B cell (primary cell): ENCODE measurements around the gene ARHGEF17. TPM values are rescaled to one million over a fixed set of nuclear protein-coding genes. Genes with fewer than 3 reads are reported as not detected.

ENCODE experiments used
- ATAC-seq: fragments of 200-7000 bp; cut with Tn5 transposase; one replicate; pipeline ENCODE4 v1.10.0; 2021; ENCODE audit warnings: low read depth, mild to moderate bottlenecking, moderate number of reproducible peaks, moderate library complexity
- CTCF ChIA-PET: fragments of 350-600 bp; sonication (Branson Sonifier 250); formaldehyde crosslinking; loops from one replicate; lab custom pipeline; 2021; ENCODE audit warnings: antibody characterized with exemption, inconsistent platforms; lab: Charles Lee
- POLR2A ChIA-PET: fragments of 350-600 bp; sonication (Branson Sonifier 250); formaldehyde crosslinking; loops from one replicate; lab custom pipeline; 2021; ENCODE audit warnings: antibody characterized with exemption; lab: Charles Lee
- DNase-seq: peaks from one replicate; pipeline ENCODE4 v3.0.0; 2013
- H2AFZ ChIP-seq: 2 replicates; pipeline ENCODE4 v1.6.1; 2012; ENCODE audit warnings: mild to moderate bottlenecking, low read depth, low read length; ENCODE audit not compliant: insufficient read depth, poor library complexity, severe bottlenecking
- H3K27ac ChIP-seq, 2 donors: 1 replicate in 1 of 2; 2 replicates in 1 of 2; pipeline ENCODE4 v1.5.1; 2012 to 2013; ENCODE audit warnings: low read length in 2 of 2, mild to moderate bottlenecking in 2 of 2, moderate library complexity in 1 of 2
- H3K27me3 ChIP-seq, 4 experiments: fragments of 200-600 bp in 1 of 4; sonication (generic) in 1 of 4; replicated peaks in 1 of 4; 1 replicate in 2 of 4; 2 replicates in 2 of 4; pipeline versions ENCODE4 v1.6.1 to v1.7.0; 2013 to 2016; ENCODE audit warnings: low read length in 3 of 4, mild to moderate bottlenecking in 2 of 4, mixed read lengths in 1 of 4, moderate library complexity in 1 of 4; ENCODE audit not compliant: insufficient read depth in 4 of 4, control insufficient read depth in 3 of 4; ENCODE audit errors: control extremely low read depth in 1 of 4
- H3K36me3 ChIP-seq, 2 experiments: replicated peaks in 1 of 2; 1 replicate in 1 of 2; 2 replicates in 1 of 2; pipeline versions ENCODE4 v1.6.1 to v1.7.1; 2013; ENCODE audit warnings: low read length in 1 of 2; ENCODE audit not compliant: insufficient read depth in 2 of 2, control insufficient read depth in 1 of 2; ENCODE audit errors: control extremely low read depth in 1 of 2, extremely low read depth in 1 of 2
- H3K4me1 ChIP-seq, 2 donors: fragments of 200-600 bp in 1 of 2; sonication (generic) in 1 of 2; 1 replicate in 1 of 2; 2 replicates in 1 of 2; pipeline versions ENCODE4 v1.5.1 to v1.6.1; 2013 to 2017; ENCODE audit warnings: low read length in 2 of 2; ENCODE audit not compliant: control insufficient read depth in 2 of 2, insufficient read depth in 2 of 2
- H3K4me2 ChIP-seq: replicated peaks from 2 replicates; pipeline ENCODE3; 2012; ENCODE audit warnings: mild to moderate bottlenecking, low read depth, low read length; ENCODE audit not compliant: poor library complexity, severe bottlenecking
- H3K4me3 ChIP-seq, 5 experiments: fragments of 200-600 bp in 1 of 5; sonication (generic) in 1 of 5; 1 replicate in 3 of 5; 2 replicates in 2 of 5; pipeline versions ENCODE4 v1.5.1 to v1.7.0; 2011 to 2016; ENCODE audit warnings: low read length in 4 of 5, mild to moderate bottlenecking in 4 of 5, low read depth in 2 of 5, control low read depth in 1 of 5, moderate library complexity in 1 of 5; ENCODE audit not compliant: insufficient read depth in 1 of 5; ENCODE audit errors: control extremely low read depth in 1 of 5, extremely low read depth in 1 of 5
- H3K79me2 ChIP-seq: fragments of 200-600 bp; sonication (generic); one replicate; pipeline ENCODE4 v1.6.0; 2016; ENCODE audit warnings: low read length; ENCODE audit not compliant: control insufficient read depth, insufficient read depth
- H3K9ac ChIP-seq: fragments of 200-600 bp; sonication (generic); 2 replicates; pipeline ENCODE4 v1.6.1; 2017; ENCODE audit warnings: mild to moderate bottlenecking, low read length, moderate library complexity
- H3K9me3 ChIP-seq, 3 donors: one replicate each; pipeline versions ENCODE4 v1.6.1 to v1.7.1; 2013; ENCODE audit warnings: low read length in 2 of 3; ENCODE audit not compliant: control insufficient read depth in 2 of 3, insufficient read depth in 1 of 3; ENCODE audit errors: control extremely low read depth in 1 of 3
- H4K20me1 ChIP-seq: 2 replicates; pipeline ENCODE4 v1.6.0; 2012; ENCODE audit warnings: mild to moderate bottlenecking, low read length; ENCODE audit not compliant: insufficient read depth, control insufficient read depth, poor library complexity, severe bottlenecking
- H3K27ac Mint-ChIP-seq: one replicate; pipeline ENCODE4 v1.8.0; 2021; ENCODE audit warnings: mixed read lengths
- H3K27me3 Mint-ChIP-seq: one replicate; pipeline ENCODE4 v1.8.0; 2021; ENCODE audit warnings: mixed read lengths
- H3K4me1 Mint-ChIP-seq: one replicate; pipeline ENCODE4 v1.8.0; 2021; ENCODE audit warnings: mixed read lengths
- H3K4me3 Mint-ChIP-seq: one replicate; pipeline ENCODE4 v1.8.0; 2021; ENCODE audit warnings: mixed read lengths
- H3K9me3 Mint-ChIP-seq: one replicate; pipeline ENCODE4 v1.8.0; 2022; ENCODE audit warnings: mixed read lengths; ENCODE audit not compliant: insufficient read depth
- EZH2 ChIP-seq: IDR thresholded peaks from 2 replicates; pipeline ENCODE4 v1.6.1; 2012; ENCODE audit warnings: borderline replicate concordance, low read depth, mild to moderate bottlenecking, moderate library complexity, low read length; ENCODE audit not compliant: insufficient read depth, poor library complexity, severe bottlenecking
- WGBS: methylation state at CpG from one replicate; pipeline ENCODE4 v1.1.5; 2013; ENCODE audit warnings: missing lambda C conversion rate; ENCODE audit not compliant: insufficient coverage; 5-methylcytosine and 5-hydroxymethylcytosine counted together
- intact Hi-C: fragments of 100-400 bp; cut with micrococcal nuclease; formaldehyde crosslinking; loops from one replicate; pipeline ENCODE4 v1.10.0; 2022
- polyA plus RNA-seq: library from polyadenylated mRNA; depleted of rRNA; stranded (reverse); fragments of >200 nt; gene quantifications from 2 replicates; pipeline ENCODE4 v1.2.3, GENCODE V29; 2012
- total RNA-seq, 2 donors: library from RNA; stranded (reverse); fragments of 120-200 nt in 1 of 2; gene quantifications; 1 replicate in 1 of 2; 2 replicates in 1 of 2; pipeline versions ENCODE4 v1.2.3 to v1.2.4, GENCODE V29; 2013 to 2022
- TF ChIP-seq, protein P1 (sequence below): fragments of 200-600 bp; IDR thresholded peaks from one replicate; pipeline ENCODE4 v1.8.0; 2022; ENCODE audit warnings: antibody characterized with exemption, mild to moderate bottlenecking

Gene ARHGEF17
- total and polyA plus RNA-seq, 2 donors (not counting 1 experiment from before 2014, with no cell fraction given), result 0.05 TPM; not detected in 1

DNA sequence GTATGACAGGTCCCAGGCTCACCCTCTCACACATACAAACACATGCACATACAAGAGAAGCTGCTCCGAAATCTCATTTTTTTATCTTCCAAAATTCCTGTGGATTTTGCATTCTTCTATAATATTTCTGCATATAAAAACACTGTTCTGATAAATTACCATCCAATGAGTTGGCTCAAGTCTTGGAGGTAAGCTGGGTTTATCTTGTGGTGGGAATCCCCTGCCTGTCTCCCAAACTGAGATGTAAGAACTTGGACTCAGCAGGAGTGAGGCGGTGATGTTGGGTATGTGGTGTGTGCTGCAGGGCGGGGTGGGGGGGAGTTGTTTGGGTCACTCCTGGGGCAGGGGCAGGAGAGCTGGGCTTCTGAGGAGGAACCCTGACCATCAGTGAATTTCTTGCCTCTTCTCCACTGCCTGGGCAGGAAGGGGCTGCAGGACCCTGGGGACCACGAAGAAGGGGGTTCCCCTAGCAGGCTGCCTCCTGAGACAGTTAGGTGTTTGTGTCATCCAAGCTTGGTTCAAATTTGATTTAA lies 42.7 kb upstream of the ARHGEF17 start:
- CTCF ChIA-PET, result interaction anchor here (1.4 kb wide), 1 partner anchor 341 kb away, joined by 5 read pairs; no protein-coding TSS in a partner anchor
- Histone ChIP-seq H3K27me3 (peaks cover 0 to 40% (median 23%) of the 10 kb centered on the region in 4 experiments), H4K20me1 (no peaks in the 10 kb centered on the region), H3K4me1 (peaks cover 0 to 10% of the 10 kb centered on the region in 2 donors), H3K79me2 (no peaks in the 10 kb centered on the region), H3K4me2 (no peak overlapping the region), H3K9ac (no peak overlapping the region), H3K9me3 (no peaks in the 10 kb centered on the region), H3K4me3 (no peak overlapping the region), H2AFZ (no peak overlapping the region), H3K27ac (no peak overlapping the region), H3K36me3 (no peaks in the 10 kb centered on the region)
- no peak overlapping the region for H3K4me3 Mint-ChIP-seq
- intact Hi-C loops, result no loop called here
- ATAC-seq (no peak), DNase-seq (no peak)
- 40% methylated on average over 3 of the region's 4 CpGs for WGBS
- H3K4me1 Mint-ChIP-seq, result peaks cover 8% of the 10 kb centered on the region
- TF ChIP-seq EZH2, result no peak
- TF ChIP-seq, protein P1, sequence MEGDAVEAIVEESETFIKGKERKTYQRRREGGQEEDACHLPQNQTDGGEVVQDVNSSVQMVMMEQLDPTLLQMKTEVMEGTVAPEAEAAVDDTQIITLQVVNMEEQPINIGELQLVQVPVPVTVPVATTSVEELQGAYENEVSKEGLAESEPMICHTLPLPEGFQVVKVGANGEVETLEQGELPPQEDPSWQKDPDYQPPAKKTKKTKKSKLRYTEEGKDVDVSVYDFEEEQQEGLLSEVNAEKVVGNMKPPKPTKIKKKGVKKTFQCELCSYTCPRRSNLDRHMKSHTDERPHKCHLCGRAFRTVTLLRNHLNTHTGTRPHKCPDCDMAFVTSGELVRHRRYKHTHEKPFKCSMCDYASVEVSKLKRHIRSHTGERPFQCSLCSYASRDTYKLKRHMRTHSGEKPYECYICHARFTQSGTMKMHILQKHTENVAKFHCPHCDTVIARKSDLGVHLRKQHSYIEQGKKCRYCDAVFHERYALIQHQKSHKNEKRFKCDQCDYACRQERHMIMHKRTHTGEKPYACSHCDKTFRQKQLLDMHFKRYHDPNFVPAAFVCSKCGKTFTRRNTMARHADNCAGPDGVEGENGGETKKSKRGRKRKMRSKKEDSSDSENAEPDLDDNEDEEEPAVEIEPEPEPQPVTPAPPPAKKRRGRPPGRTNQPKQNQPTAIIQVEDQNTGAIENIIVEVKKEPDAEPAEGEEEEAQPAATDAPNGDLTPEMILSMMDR, result no peak
- no peak overlapping the region for H3K27ac Mint-ChIP-seq
- POLR2A ChIA-PET, result no interaction called here
- peaks cover 38% of the 10 kb centered on the region for H3K27me3 Mint-ChIP-seq
- H3K9me3 Mint-ChIP-seq, result no peaks in the 10 kb centered on the region

DNA sequence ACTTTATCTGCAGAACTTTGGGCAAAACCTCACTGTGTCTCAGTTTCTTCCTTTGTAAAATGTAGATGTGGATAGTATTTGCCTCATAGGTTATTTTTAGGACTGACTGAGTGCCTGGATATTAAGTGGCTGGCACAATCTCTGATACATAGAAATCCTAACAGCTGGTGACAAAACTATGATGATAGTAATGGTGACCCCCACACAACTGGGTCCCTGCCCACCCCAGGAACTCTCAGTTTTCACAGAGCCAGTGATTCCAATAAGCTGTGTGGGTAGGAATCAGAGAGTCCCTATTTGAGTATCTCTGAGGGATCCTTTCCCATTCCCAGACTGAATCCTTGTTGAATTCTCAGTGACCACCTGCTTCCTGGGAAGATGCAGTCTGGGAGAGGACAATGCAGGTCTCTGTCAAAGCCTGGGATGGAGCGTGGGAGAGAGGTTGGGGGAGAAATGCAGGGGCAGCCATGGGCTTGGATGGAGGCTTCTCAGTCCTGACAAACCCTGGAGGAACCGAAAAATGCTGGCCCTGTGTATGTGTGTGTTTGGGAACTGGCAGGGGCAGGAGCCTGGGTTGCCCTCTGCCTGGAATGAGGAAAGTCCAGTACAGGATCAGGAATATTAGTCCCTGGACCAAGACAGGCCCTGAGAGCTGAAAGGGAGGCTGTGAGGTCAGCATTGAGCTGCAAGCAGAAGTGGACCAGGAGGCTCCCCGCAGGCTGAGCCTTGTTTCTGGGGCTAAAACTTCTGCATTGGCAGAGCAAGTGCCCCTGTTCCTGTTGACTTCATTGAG lies 42.0 kb upstream of the ARHGEF17 start:
- Histone ChIP-seq H3K4me2 (no peak overlapping the region), H3K27ac (no peak overlapping the region), H3K9ac (no peak overlapping the region), H3K36me3 (no peaks in the 10 kb centered on the region), H3K4me1 (peaks cover 0 to 11% of the 10 kb centered on the region in 2 donors), H3K9me3 (no peaks in the 10 kb centered on the region), H4K20me1 (no peaks in the 10 kb centered on the region), H3K27me3 (peaks cover 0 to 40% (median 23%) of the 10 kb centered on the region in 4 experiments), H2AFZ (no peak overlapping the region), H3K79me2 (no peaks in the 10 kb centered on the region), H3K4me3 (no peak overlapping the region)
- ATAC-seq (no peak), DNase-seq (no peak)
- WGBS, result 94% methylated on average over 3 of the region's 3 CpGs
- POLR2A ChIA-PET, result no interaction called here
- Mint-ChIP-seq H3K4me1 (peaks cover 11% of the 10 kb centered on the region), H3K27me3 (peaks cover 38% of the 10 kb centered on the region), H3K27ac (no peak overlapping the region), H3K9me3 (no peaks in the 10 kb centered on the region), H3K4me3 (no peak overlapping the region)
- CTCF ChIA-PET, result interaction anchor here (1.4 kb wide), 1 partner anchor 341 kb away, joined by 5 read pairs; no protein-coding TSS in a partner anchor
- intact Hi-C loops, result no loop called here
- TF ChIP-seq EZH2, result no peak
- TF ChIP-seq, protein P1, result no peak
